HepG2 (cell line): Measurements from ENCODE around the gene ZCRB1.

Source experiments
- JARID2 ChIP-seq: sonication (generic); formaldehyde crosslinking; IDR thresholded peaks from 2 replicates; pipeline ENCODE4 v1.8.1; 2023; ENCODE audit warnings: missing genetic modification reagents, inconsistent platforms; ENCODE audit not compliant: insufficient replicate concordance
- MAZ ChIP-seq, 2 experiments: sonication (generic) in 1 of 2; formaldehyde crosslinking in 1 of 2; IDR thresholded peaks; 2 replicates each; pipeline versions ENCODE4 v1.5.0 to v1.6.1; 2012 to 2020; ENCODE audit warnings: low read depth in 2 of 2, mild to moderate bottlenecking in 2 of 2, borderline replicate concordance in 1 of 2, improper control_type of control experiment in 1 of 2, low read length in 1 of 2, missing genetic modification reagents in 1 of 2, moderate library complexity in 1 of 2
- PCBP1 ChIP-seq: fragments of 200-400 bp; formaldehyde crosslinking; IDR thresholded peaks from 2 replicates; pipeline ENCODE4 v1.6.1; 2017; ENCODE audit warnings: mild to moderate bottlenecking, low read depth, low read length, borderline replicate concordance
- POLR2A ChIP-seq, 2 experiments: IDR thresholded peaks; 2 replicates each; pipeline ENCODE4 v1.6.1; 2011; ENCODE audit warnings: low read depth in 2 of 2, low read length in 2 of 2, mild to moderate bottlenecking in 1 of 2, moderate library complexity in 1 of 2; ENCODE audit not compliant: insufficient read depth in 1 of 2
- POLR2G ChIP-seq: fragments of 200-400 bp; formaldehyde crosslinking; IDR thresholded peaks from 2 replicates; pipeline ENCODE4 v1.6.1; 2018; ENCODE audit warnings: mild to moderate bottlenecking, low read depth, low read length, moderate library complexity
- ZBTB38 ChIP-seq: sonication (generic); formaldehyde crosslinking; IDR thresholded peaks from 2 replicates; pipeline ENCODE4 v1.5.1; 2020; ENCODE audit warnings: mild to moderate bottlenecking, missing genetic modification reagents
- TF ChIP-seq, protein P1 (sequence below): sonication (generic); formaldehyde crosslinking; IDR thresholded peaks from 2 replicates; pipeline ENCODE4 v1.5.1; 2020; ENCODE audit warnings: mild to moderate bottlenecking, missing genetic modification reagents, borderline replicate concordance
- TF ChIP-seq, protein P2 (sequence below): sonication (generic); formaldehyde crosslinking; IDR thresholded peaks from 2 replicates; pipeline ENCODE4 v1.5.0; 2020; ENCODE audit warnings: mild to moderate bottlenecking, missing genetic modification reagents, moderate library complexity
- TF ChIP-seq, protein P3 (sequence below): sonication (generic); formaldehyde crosslinking; IDR thresholded peaks from 2 replicates; pipeline ENCODE4 v1.5.0; 2020; ENCODE audit warnings: missing genetic modification reagents
- TF ChIP-seq, protein P4 (sequence below): IDR thresholded peaks from 2 replicates; pipeline ENCODE4 v1.6.1; 2016
- TF ChIP-seq, protein P5 (sequence below): sonication (generic); formaldehyde crosslinking; conservative IDR thresholded peaks from 2 replicates; pipeline ENCODE4 v1.4.0; 2020; ENCODE audit warnings: mild to moderate bottlenecking, missing genetic modification reagents, moderate library complexity

DNA sequence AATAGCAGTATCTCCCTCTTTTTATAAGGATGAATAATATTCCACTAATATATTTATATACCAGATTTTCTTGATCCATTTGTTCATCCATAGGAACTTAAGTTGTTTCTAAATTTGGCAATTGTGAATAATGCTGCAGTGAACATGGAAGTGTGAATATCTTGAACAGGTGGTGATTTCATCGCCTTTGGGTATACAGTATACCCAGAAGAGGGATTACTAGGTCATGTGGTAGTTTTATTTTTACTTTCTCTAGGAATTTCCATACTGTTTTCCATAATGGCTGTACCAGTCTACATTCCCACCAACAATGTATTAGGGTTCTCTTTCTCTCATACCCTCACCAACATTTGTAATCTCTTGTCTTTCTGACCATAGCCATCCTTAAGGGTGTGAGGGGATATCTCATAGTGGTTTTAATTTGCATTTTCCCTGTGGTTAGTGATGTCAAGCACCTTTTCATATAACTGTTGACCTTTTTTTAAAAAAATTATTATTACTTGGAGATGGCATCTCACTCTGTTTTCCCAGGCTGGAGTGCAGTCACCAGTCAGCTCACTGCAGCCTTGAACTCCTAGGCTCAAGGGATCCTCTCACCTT, 20.6 kb upstream of the ZCRB1 start:
- TF ChIP-seq POLR2G: no peak
- no peak for TF ChIP-seq MAZ (IDR thresholded peaks at IDR 0.05; ENCODE audit: borderline replicate concordance, low read depth, low read length)
- TF ChIP-seq MAZ (CRISPR knock-in tag; IDR thresholded peaks at IDR 0.05; ENCODE audit: low read depth): no peak
- no peak for TF ChIP-seq ZBTB38
- TF ChIP-seq, protein P1, sequence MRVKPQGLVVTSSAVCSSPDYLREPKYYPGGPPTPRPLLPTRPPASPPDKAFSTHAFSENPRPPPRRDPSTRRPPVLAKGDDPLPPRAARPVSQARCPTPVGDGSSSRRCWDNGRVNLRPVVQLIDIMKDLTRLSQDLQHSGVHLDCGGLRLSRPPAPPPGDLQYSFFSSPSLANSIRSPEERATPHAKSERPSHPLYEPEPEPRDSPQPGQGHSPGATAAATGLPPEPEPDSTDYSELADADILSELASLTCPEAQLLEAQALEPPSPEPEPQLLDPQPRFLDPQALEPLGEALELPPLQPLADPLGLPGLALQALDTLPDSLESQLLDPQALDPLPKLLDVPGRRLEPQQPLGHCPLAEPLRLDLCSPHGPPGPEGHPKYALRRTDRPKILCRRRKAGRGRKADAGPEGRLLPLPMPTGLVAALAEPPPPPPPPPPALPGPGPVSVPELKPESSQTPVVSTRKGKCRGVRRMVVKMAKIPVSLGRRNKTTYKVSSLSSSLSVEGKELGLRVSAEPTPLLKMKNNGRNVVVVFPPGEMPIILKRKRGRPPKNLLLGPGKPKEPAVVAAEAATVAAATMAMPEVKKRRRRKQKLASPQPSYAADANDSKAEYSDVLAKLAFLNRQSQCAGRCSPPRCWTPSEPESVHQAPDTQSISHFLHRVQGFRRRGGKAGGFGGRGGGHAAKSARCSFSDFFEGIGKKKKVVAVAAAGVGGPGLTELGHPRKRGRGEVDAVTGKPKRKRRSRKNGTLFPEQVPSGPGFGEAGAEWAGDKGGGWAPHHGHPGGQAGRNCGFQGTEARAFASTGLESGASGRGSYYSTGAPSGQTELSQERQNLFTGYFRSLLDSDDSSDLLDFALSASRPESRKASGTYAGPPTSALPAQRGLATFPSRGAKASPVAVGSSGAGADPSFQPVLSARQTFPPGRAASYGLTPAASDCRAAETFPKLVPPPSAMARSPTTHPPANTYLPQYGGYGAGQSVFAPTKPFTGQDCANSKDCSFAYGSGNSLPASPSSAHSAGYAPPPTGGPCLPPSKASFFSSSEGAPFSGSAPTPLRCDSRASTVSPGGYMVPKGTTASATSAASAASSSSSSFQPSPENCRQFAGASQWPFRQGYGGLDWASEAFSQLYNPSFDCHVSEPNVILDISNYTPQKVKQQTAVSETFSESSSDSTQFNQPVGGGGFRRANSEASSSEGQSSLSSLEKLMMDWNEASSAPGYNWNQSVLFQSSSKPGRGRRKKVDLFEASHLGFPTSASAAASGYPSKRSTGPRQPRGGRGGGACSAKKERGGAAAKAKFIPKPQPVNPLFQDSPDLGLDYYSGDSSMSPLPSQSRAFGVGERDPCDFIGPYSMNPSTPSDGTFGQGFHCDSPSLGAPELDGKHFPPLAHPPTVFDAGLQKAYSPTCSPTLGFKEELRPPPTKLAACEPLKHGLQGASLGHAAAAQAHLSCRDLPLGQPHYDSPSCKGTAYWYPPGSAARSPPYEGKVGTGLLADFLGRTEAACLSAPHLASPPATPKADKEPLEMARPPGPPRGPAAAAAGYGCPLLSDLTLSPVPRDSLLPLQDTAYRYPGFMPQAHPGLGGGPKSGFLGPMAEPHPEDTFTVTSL: no peak
- TF ChIP-seq, protein P2, sequence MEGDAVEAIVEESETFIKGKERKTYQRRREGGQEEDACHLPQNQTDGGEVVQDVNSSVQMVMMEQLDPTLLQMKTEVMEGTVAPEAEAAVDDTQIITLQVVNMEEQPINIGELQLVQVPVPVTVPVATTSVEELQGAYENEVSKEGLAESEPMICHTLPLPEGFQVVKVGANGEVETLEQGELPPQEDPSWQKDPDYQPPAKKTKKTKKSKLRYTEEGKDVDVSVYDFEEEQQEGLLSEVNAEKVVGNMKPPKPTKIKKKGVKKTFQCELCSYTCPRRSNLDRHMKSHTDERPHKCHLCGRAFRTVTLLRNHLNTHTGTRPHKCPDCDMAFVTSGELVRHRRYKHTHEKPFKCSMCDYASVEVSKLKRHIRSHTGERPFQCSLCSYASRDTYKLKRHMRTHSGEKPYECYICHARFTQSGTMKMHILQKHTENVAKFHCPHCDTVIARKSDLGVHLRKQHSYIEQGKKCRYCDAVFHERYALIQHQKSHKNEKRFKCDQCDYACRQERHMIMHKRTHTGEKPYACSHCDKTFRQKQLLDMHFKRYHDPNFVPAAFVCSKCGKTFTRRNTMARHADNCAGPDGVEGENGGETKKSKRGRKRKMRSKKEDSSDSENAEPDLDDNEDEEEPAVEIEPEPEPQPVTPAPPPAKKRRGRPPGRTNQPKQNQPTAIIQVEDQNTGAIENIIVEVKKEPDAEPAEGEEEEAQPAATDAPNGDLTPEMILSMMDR: no peak
- TF ChIP-seq POLR2A (IDR thresholded peaks at IDR 0.05; ENCODE audit: insufficient read depth in 1 of 2, low read depth in 2 of 2, low read length in 2 of 2): no peak
- TF ChIP-seq, protein P3, sequence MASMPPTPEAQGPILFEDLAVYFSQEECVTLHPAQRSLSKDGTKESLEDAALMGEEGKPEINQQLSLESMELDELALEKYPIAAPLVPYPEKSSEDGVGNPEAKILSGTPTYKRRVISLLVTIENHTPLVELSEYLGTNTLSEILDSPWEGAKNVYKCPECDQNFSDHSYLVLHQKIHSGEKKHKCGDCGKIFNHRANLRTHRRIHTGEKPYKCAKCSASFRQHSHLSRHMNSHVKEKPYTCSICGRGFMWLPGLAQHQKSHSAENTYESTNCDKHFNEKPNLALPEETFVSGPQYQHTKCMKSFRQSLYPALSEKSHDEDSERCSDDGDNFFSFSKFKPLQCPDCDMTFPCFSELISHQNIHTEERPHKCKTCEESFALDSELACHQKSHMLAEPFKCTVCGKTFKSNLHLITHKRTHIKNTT: no peak
- TF ChIP-seq, protein P4, sequence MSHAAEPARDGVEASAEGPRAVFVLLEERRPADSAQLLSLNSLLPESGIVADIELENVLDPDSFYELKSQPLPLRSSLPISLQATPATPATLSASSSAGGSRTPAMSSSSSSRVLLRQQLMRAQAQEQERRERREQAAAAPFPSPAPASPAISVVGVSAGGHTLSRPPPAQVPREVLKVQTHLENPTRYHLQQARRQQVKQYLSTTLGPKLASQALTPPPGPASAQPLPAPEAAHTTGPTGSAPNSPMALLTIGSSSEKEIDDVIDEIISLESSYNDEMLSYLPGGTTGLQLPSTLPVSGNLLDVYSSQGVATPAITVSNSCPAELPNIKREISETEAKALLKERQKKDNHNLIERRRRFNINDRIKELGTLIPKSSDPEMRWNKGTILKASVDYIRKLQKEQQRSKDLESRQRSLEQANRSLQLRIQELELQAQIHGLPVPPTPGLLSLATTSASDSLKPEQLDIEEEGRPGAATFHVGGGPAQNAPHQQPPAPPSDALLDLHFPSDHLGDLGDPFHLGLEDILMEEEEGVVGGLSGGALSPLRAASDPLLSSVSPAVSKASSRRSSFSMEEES (CRISPR knock-in tag): no peak
- TF ChIP-seq, protein P5, sequence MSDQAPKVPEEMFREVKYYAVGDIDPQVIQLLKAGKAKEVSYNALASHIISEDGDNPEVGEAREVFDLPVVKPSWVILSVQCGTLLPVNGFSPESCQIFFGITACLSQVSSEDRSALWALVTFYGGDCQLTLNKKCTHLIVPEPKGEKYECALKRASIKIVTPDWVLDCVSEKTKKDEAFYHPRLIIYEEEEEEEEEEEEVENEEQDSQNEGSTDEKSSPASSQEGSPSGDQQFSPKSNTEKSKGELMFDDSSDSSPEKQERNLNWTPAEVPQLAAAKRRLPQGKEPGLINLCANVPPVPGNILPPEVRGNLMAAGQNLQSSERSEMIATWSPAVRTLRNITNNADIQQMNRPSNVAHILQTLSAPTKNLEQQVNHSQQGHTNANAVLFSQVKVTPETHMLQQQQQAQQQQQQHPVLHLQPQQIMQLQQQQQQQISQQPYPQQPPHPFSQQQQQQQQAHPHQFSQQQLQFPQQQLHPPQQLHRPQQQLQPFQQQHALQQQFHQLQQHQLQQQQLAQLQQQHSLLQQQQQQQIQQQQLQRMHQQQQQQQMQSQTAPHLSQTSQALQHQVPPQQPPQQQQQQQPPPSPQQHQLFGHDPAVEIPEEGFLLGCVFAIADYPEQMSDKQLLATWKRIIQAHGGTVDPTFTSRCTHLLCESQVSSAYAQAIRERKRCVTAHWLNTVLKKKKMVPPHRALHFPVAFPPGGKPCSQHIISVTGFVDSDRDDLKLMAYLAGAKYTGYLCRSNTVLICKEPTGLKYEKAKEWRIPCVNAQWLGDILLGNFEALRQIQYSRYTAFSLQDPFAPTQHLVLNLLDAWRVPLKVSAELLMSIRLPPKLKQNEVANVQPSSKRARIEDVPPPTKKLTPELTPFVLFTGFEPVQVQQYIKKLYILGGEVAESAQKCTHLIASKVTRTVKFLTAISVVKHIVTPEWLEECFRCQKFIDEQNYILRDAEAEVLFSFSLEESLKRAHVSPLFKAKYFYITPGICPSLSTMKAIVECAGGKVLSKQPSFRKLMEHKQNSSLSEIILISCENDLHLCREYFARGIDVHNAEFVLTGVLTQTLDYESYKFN: no peak
- TF ChIP-seq PCBP1: no peak
- TF ChIP-seq JARID2 (CRISPR knock-in tag): no peak
